ENCODE results near the gene COMMD7.
A peak's percentile ranks its signal among the peaks of the same experiment; 100 is the strongest.
"Not testable (repeated sequence)": the region's sequence is repeated elsewhere in the genome, so short reads cannot be mapped to it uniquely, and the experiment has no call there.

COMMD7 gene

DNA sequence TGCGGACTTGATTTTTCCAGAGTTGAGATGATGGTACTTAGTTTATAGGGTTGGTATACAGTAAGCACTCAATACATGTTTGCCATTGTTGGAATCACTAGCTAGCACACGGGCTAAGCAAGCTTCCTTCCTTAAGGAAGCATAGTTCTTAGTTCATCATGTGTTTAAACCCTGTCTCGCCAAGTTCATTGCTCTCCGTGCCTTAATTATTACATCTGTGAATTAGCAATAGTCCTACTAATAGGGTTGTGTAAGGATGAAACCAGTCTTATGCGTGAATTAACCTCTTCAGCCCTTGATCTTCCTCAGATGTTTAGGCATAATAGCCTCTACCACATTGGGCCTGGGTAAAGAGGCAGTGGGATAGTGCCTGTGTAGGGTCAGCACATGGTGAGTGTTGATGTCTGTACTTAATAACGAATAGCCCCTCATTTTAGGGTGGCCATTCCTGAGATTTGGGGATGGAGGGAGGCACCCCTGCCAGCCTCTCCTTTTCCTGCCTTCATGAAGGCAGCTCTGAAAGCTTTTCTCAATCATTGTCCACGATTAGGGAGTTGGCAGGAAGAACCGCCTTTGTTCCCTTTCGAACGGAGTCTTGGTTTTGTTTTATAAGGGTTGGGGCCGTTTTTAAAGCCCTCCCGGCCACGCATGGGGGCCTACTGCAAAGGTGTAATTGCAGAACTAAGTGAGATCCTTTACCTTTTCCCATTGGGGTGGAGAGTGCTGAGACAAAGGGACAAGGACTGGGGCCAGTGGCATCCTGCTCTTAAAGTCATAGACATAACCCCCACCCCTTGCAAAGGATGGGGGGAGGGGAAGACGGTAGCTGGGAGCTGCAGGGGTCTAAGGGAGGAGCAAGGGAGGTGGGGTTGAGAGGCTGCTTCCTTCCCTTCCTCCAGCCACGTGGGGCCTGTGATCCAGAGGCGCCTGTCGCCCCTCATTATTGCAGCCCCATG, 21.0 kb upstream of the COMMD7 start:
- no peak for DNase-seq

GRCh38 chr20:32763202-32764004, 20.1 kb upstream of the COMMD7 start:
- DNase-seq = no peak

GRCh38 chr20:32762754-32763201, 19.5 kb upstream of the COMMD7 start:
- DNase-seq = peak; percentile 78

DNA sequence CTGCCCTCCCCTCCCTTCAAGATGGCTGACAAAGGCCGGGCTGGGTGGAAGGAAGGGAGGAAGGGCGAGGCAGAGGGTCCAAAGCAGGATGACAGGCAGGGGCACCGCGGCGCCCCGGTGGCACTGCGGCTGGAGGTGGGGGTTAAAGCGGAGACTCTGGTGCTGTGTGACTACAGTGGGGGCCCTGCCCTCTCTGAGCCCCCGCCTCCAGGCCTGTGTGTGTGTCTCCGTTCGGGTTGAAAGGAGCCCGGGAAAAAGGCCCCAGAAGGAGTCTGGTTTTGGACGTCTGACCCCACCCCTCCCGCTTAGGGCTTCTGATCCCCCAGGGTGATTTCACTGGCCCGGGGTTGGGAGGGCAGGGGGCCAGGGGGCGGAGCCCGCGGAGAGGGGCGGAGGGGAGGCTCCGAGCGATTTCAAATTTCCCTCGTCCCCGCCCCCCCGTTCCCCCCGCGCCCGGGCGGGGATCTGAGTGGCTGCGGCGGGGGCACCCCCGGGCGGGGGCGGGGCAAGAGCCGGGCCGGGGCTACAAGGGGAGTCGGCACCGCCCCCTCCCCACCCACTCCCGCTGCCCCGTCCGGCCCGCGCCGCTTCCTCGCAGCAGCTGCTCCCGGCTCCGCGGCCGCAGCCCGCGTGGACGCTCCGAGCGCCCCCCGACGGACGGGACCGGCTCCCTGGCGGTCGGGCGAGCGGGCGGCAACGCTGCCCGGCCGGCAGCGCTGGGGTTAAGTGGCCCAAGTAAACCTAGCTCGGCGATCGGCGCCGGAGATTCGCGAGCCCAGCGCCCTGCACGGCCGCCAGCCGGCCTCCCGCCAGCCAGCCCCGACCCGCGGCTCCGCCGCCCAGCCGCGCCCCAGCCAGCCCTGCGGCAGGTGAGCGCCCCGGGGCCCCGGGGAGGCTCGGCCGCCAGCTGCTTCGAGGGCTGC, 18.8 kb upstream of the COMMD7 start, which contains the start of gene DNMT3B:
Gene DNMT3B (plus strand): TSS at position 555 of the 923 bp plus-strand sequence. CDS start 17,939 bp downstream, outside the sequence.
- DNase-seq = peak; percentile 89

- no peak for DNase-seq
Measured at GRCh38 chr20:32761417-32761830, 18.2 kb upstream of the COMMD7 start.

- no peak for DNase-seq
Measured at GRCh38 chr20:32756156-32756555, 12.9 kb upstream of the COMMD7 start.

GRCh38 chr20:32753731-32754130, 10.5 kb upstream of the COMMD7 start:
- no peak for DNase-seq

DNA sequence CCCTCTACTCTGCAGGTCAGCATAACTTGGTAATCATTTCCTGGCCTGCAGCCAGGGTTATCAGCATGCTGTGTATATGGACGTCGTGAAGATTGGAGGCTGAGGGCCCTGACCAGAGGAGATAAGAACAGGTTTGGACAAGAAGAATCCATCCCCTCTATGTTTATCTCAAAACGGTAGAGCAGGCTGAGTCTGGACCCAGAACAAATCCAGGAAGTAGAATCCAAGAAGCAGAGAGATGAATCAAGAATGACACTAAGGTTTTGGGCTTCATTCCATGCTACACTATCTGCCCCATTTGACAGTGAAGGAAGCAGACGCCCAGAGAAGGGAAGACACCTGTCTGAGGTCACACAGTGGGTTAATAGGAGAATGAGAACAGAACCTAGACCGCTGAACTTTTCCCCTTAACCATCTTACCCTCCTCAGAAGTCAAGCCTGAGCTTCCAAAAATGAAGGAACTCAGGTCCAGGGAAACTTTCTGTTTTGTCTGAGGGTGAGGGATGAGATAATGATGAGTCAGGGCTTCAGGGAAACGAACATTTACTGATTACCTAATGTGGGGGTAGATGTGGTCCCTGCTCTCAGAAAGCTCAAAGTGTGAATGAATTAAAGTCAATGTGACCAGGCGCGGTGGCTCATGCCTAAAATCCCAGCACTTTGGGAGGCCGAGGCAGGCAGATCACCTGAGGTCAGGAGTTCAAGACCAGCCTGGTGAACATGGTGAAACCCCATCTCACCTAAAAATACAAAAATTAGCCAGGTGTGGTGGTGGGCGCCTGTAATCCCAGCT, 9.4 kb upstream of the COMMD7 start:
- no peak for DNase-seq

DNA sequence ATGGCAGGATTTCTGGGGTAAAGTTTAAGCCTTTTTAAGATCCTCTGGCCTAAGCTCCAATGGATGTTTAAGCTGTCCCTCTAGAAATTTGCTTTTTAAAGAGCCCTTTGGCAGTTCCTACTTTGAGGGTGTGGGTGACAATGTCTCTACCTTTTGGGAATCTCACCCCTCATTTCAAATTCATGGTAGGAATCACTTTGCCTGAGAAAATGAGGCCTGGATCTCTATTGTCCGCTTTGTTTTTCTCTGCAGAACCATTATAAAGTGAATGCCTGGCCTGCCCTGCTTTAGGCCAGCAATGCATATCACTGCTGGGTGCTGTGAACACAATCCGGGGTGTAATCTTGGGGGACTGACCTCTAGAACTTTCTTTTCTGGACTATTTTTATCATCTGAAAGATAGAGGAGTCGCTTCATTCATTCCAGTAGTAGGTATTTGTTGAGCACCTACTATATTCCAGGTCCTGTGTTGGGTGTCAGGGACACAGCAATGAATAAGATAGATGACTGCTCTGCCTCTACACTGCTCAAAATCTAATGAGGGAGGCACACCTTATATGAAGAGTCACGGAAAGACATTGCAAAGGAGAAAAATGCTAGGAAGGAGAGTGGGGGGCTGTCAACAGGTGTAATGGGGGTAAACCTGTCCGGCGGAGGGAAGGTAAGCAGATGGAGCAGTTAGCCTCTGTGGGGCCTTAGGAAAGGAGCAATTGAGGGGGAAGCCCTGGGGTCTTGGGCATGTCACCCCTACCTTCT, 8.6 kb upstream of the COMMD7 start:
- no peak for DNase-seq

- DNase-seq = no peak
Measured at GRCh38 chr20:32751293-32751692, 8.0 kb upstream of the COMMD7 start.

GRCh38 chr20:32749914-32750637, 6.8 kb upstream of the COMMD7 start:
- DNase-seq = no peak

DNA sequence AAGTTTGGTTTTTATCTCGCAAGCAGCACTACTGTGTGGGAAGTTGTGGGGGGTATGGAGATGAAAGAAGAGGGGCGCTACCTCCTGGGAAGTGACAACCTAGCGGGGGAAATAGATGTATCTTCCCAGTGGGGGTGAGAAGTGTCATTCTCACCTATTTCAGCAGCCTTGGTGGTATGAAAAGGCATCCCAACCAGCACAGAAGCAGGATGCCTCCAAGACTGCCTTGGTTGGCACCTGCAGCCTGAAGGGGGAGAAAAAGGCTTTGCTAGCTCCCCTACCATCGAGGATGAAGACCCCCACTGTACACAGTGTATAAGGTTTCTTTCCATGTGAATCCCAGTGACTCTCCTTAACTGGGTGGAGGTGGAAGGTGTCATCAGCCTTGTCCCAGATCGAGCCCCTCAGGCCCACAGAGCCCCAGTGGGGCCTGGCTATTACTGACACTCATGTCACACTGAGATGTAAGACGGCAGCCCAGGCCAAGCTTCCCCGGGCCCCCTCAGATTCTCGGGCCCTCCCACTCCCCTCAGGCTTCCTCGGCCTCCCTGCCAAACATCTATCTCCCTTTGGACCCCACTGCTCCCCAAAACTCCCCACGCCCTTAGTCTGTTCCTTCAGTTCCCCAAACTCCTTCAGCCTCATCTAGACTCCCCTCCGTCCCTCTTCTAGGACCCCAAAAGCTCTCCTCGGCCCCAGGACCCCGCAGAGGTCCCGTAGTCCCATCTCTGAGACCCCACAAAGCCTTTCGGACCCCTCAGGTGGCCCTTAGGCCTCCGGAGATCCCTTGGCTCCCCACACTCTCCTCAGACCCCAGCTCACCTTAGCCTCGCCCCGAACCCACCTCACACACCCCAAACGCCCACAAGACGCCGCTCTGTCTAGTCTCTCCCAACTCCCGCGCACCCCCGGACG, 688 bp downstream of the COMMD7 start:
- DNase-seq = peak; percentile 70

- DNase-seq = no peak
Measured at GRCh38 chr20:32741151-32741550, 2.1 kb downstream of the COMMD7 start.

- peak; percentile 67 for DNase-seq
Measured at GRCh38 chr20:32737371-32738223, 5.7 kb downstream of the COMMD7 start.

DNA sequence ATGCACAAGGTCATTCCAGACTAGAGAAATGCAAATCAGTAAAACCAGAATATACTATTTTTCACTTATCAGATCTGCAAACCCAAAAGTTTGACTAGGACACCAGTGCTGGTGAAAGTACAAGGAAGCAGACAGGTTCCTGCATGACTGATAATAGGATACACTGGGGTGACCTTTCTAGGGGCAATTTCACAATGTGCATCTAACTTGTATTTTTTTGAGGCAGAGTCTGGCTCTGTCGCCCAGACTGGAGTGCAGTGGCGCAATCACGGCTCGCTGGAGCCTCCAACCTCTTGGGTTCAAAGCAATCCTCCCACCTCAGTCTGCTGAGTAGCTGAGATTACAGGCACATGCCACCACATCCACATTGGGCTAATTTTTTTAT, 11.4 kb downstream of the COMMD7 start:
- no peak for DNase-seq

DNA sequence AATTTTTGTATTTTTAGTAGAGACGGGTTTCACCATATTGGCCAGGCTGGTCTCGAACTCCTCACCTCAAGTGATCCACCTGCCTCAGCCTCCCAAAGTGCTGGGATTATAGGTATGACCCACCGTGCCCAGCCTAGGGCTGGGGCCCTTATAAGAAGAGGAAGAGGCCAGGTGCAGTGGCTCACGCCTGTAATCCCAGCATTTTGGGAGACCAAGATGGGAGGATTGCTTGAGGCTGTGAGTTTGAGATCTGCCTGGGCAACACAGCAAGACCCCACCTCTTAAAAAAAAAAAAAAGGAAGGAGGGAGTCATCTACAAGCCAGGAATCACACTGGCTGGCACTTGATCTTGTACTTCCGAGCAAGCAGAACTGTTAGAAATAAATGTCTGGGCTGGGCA, 13.9 kb downstream of the COMMD7 start:
- DNase-seq = not testable (repeated sequence)

DNA sequence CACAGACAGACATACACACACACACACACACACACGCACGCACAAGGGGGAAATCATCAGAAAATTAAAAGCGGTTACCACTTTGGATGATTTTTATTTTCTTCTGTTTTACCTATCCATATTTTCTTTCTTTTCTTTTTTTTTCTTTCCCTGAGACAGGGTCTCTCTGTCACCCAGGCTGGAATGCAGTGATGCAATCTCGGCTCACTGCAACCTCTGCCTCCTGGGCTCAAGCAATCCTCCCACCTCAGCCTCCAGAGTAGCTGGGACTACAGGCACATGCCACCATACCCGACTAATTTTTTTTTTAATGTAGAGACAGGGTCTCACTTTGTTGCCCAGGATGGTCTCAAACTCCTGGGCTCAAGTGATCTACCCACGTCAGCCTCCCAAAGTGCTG, 14.8 kb downstream of the COMMD7 start:
- DNase-seq = not testable (repeated sequence)

DNA sequence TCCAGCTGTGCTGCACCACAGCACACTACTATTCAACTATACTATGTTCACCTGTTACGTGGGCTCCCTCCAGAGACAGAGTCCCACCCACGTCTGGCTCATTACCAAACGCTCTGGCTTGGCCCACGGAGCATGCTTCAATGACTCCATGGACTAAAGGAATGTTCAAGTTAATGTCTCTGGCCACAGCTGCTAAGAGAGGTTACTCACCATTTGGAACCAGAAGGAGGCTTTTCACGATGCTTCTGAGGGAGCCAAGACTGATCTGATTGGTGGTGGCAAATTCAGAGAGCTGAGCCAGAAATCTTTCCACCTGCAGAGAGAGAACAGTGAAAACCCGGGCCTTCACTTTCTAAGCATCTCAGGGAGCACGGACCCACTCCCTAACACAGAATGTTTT, 15.6 kb downstream of the COMMD7 start:
- no peak for DNase-seq

Data from activated CD8-positive, alpha-beta memory T cell treated with anti-CD3 and anti-CD28 coated beads for 24 hours (primary cell).